ENCODE measurements around the gene NCOR1. TPM values are rescaled to one million over a fixed set of nuclear protein-coding genes. Genes with fewer than 3 reads are reported as not detected.

Gene NCOR1
- total and polyA plus RNA-seq, 2 of the 13 experiments (the other 11 are each of a cell fraction or from before 2014, with no cell fraction given): 57.0 to 71.7 TPM

- TF ChIP-seq ZNF318 (CRISPR knock-in tag; IDR thresholded peaks at IDR 0.05) (no peak), ZNF710 (CRISPR knock-in tag; IDR thresholded peaks at IDR 0.05; ENCODE audit: borderline replicate concordance) (0 out of 2 replicates have a peak, but pooled peaks have one; percentile 39), ZNF792 (CRISPR knock-in tag; IDR thresholded peaks at IDR 0.05) (peak; percentile 42; the same call in 1 of the 2 replicates), FIP1L1 (IDR thresholded peaks at IDR 0.05; ENCODE audit: borderline replicate concordance, insufficient read depth, low read depth, low read length) (no peak), UBTF (CRISPR knock-in tag; IDR thresholded peaks at IDR 0.05) (peak; percentile 92), WIZ (CRISPR knock-in tag; IDR thresholded peaks at IDR 0.05) (peak; percentile 39; the same call in 1 of the 2 replicates), CREB1 (IDR thresholded peaks at IDR 0.05) (no peak), CREB1 (CRISPR knock-in tag; IDR thresholded peaks at IDR 0.05) (peak; percentile 73), TEF (CRISPR knock-in tag; IDR thresholded peaks at IDR 0.05) (peak; percentile 50), ZNF460 (CRISPR knock-in tag; IDR thresholded peaks at IDR 0.05; ENCODE audit: borderline replicate concordance) (no peak), ZNF639 (CRISPR knock-in tag; conservative IDR thresholded peaks at IDR 0.05) (peak; percentile 72), ZFP82 (CRISPR knock-in tag; IDR thresholded peaks at IDR 0.05; ENCODE audit: borderline replicate concordance) (no peak), ZNF629 (CRISPR knock-in tag; conservative IDR thresholded peaks at IDR 0.05) (no peak)
These were observed 1.8 kb upstream of the NCOR1 start, which contains the start of gene PIGL (continued) for GRCh38 chr17:16217002-16217635.
